Upper lobe of left lung (tissue), 6 donors: Measurements from ENCODE around the gene SND1. TPM values are rescaled to one million over a fixed set of nuclear protein-coding genes. Genes with fewer than 3 reads are reported as not detected.

Source experiments
- ATAC-seq, 2 donors: fragments of 200-7000 bp; cut with Tn5 transposase; one replicate each; pipeline ENCODE4 v1.9.1; 2022; ENCODE audit warnings: mild to moderate bottlenecking in 2 of 2, moderate library complexity in 2 of 2; ENCODE audit not compliant: low FRiP score in 2 of 2
- DNase-seq, 2 donors: peaks; one replicate each; pipeline ENCODE4 v3.0.0-alpha.2; 2019 to 2020
- H3K27ac ChIP-seq, 4 donors: fragments of 200-600 bp; sonication (generic); one replicate each; pipeline ENCODE4 v1.5.1; 2016 to 2019
- H3K27me3 ChIP-seq, 4 donors: fragments of 200-600 bp; sonication (generic); one replicate each; pipeline ENCODE4 v1.5.1; 2017 to 2019
- H3K36me3 ChIP-seq, 4 donors: fragments of 200-600 bp; sonication (generic); one replicate each; pipeline ENCODE4 v1.5.1; 2016 to 2019
- H3K4me1 ChIP-seq, 4 donors: fragments of 200-600 bp; sonication (generic); one replicate each; pipeline ENCODE4 v1.5.1; 2018 to 2019
- H3K4me3 ChIP-seq, 4 donors: fragments of 200-600 bp; sonication (generic); one replicate each; pipeline ENCODE4 v1.5.1; 2017 to 2019; ENCODE audit warnings: mild to moderate bottlenecking in 2 of 4, moderate library complexity in 1 of 4
- H3K9me3 ChIP-seq, 4 donors: fragments of 200-600 bp; sonication (generic); one replicate each; pipeline ENCODE4 v1.5.1; 2018 to 2019
- EP300 ChIP-seq, 4 donors: sonication (generic); formaldehyde crosslinking; IDR thresholded peaks; one replicate each; pipeline ENCODE4 v1.5.1; 2017; ENCODE audit warnings: antibody characterized with exemption in 4 of 4, control low read depth in 2 of 4
- POLR2A ChIP-seq, 4 donors: fragments of 450-650 bp; IDR thresholded peaks; one replicate each; pipeline ENCODE4 v1.5.1; 2016 to 2017; ENCODE audit warnings: antibody characterized with exemption in 4 of 4, mild to moderate bottlenecking in 2 of 4
- POLR2AphosphoS5 ChIP-seq, 2 donors: sonication (generic); formaldehyde crosslinking; IDR thresholded peaks; one replicate each; pipeline ENCODE4 v1.5.1; 2017; ENCODE audit warnings: antibody characterized with exemption in 2 of 2
- WGBS, 2 donors: methylation state at CpG; one replicate each; pipeline ENCODE4 v1.1.5; 2017 to 2018; 5-methylcytosine and 5-hydroxymethylcytosine counted together
- total RNA-seq, 6 donors: library from RNA; depleted of rRNA in 4 of 6; stranded (reverse); fragments of >200 nt in 4 of 6; gene quantifications; one replicate each; pipeline versions ENCODE4 v1.1.0 to v1.2.1, GENCODE V29; 2016 to 2021
- TF ChIP-seq, protein P1 (sequence below), 6 experiments: fragments of 450-650 bp in 4 of 6; fragments of 200-600 bp in 2 of 6; sonication (generic) in 2 of 6; IDR thresholded peaks; one replicate each; pipeline ENCODE4 v1.5.1; 2016 to 2019; ENCODE audit warnings: antibody characterized with exemption in 6 of 6
- donor health status: DM: no; HTN: no; CAD: no; lungs with moderate emphysema.
- donor health status: DM: no; HTN: yes; CAD: no; lungs with severe emphysema.

SND1 gene
- total RNA-seq, 6 donors from 2014 or later, result 107 to 167 (median 121) TPM

DNA sequence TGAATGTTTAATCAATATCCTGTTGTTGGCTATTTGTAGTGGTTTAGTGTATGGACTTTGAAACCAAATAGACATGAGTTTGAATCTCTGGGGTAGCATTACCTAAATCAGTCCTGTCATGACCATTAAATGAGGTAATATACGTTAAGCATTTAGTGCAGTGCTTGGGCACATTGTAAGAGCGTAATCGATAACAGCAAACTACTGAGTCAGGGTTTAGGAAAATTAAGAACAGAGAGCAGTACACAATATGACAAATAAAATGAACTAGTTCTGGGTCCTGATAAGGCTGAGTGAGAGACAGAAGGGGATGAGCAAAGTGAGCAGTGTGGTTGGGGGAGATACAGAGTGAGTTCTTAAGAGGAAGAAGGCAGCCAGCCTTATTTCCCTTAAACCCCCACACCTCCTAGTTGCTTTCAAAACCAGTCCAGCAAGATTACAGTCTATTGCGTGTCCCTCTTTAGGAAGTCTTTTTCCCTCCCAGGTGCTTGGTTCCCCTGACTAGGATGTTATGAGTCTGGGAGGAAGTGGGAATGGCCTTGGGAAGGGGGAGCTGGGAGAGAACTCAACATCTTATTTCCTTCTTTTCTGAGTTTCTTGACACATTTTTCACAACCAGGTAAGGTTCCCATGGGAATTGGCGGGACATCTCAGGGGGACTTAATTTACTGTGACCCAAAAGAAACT lies 171.0 kb downstream of the SND1 start:
- no peak for ATAC-seq
- 77 to 81% methylated on average over 5 of the region's 5 CpGs for WGBS, 2 donors

DNA sequence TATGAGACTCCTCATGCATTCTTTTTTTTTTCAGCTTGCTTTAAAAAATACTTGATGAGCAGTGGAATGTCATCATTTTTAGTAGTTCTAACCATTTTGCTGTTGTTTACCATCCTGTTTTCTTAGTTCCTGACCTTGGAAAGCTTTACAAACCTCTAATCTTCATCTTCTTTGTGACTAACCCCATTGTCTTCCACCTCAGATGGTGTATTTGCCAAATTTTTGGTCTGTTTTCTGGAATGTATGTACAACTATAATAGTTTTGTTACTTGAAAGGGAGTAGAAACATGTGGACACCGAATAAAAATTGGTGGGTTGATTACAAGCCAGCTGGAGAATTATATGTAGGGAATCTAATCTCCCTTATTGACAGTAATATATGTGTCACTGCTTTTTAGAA lies 172.7 kb downstream of the SND1 start:
- H3K4me3 ChIP-seq, result no peak overlapping the region
- TF ChIP-seq POLR2A (IDR thresholded peaks at IDR 0.05), result no peak
- TF ChIP-seq EP300 (IDR thresholded peaks at IDR 0.05), result no peak
- TF ChIP-seq, protein P1, sequence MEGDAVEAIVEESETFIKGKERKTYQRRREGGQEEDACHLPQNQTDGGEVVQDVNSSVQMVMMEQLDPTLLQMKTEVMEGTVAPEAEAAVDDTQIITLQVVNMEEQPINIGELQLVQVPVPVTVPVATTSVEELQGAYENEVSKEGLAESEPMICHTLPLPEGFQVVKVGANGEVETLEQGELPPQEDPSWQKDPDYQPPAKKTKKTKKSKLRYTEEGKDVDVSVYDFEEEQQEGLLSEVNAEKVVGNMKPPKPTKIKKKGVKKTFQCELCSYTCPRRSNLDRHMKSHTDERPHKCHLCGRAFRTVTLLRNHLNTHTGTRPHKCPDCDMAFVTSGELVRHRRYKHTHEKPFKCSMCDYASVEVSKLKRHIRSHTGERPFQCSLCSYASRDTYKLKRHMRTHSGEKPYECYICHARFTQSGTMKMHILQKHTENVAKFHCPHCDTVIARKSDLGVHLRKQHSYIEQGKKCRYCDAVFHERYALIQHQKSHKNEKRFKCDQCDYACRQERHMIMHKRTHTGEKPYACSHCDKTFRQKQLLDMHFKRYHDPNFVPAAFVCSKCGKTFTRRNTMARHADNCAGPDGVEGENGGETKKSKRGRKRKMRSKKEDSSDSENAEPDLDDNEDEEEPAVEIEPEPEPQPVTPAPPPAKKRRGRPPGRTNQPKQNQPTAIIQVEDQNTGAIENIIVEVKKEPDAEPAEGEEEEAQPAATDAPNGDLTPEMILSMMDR (IDR thresholded peaks at IDR 0.05), result no peak
- TF ChIP-seq POLR2AphosphoS5 (IDR thresholded peaks at IDR 0.05), result no peak
- peaks cover 0 to 21% (median 7%) of the 10 kb centered on the region in 4 donors for H3K4me1 ChIP-seq
- WGBS, 2 donors, result 68 to 76% methylated on average over 1 of the region's 1 CpG
- no peaks in the 10 kb centered on the region for H3K9me3 ChIP-seq
- no peak for DNase-seq
- H3K27ac ChIP-seq, result no peak overlapping the region
- H3K36me3 ChIP-seq, result no peaks in the 10 kb centered on the region
- ATAC-seq, result no peak
- H3K27me3 ChIP-seq, result no peaks in the 10 kb centered on the region

More for the DNA sequence above, 171.0 kb downstream of the SND1 start:
- H3K4me3 ChIP-seq, result no peak overlapping the region
- no peaks in the 10 kb centered on the region for H3K27me3 ChIP-seq
- no peaks in the 10 kb centered on the region for H3K36me3 ChIP-seq
- H3K4me1 ChIP-seq, result peaks cover 0 to 24% (median 7%) of the 10 kb centered on the region in 4 donors
- H3K27ac ChIP-seq, result no peak overlapping the region
- DNase-seq, result peak in 1 of 2 donors; percentile 31
- H3K9me3 ChIP-seq, result no peaks in the 10 kb centered on the region
- TF ChIP-seq POLR2AphosphoS5 (IDR thresholded peaks at IDR 0.05) (no peak), POLR2A (IDR thresholded peaks at IDR 0.05) (no peak), EP300 (IDR thresholded peaks at IDR 0.05) (no peak)
- TF ChIP-seq, protein P1 (IDR thresholded peaks at IDR 0.05), result no peak

DNA sequence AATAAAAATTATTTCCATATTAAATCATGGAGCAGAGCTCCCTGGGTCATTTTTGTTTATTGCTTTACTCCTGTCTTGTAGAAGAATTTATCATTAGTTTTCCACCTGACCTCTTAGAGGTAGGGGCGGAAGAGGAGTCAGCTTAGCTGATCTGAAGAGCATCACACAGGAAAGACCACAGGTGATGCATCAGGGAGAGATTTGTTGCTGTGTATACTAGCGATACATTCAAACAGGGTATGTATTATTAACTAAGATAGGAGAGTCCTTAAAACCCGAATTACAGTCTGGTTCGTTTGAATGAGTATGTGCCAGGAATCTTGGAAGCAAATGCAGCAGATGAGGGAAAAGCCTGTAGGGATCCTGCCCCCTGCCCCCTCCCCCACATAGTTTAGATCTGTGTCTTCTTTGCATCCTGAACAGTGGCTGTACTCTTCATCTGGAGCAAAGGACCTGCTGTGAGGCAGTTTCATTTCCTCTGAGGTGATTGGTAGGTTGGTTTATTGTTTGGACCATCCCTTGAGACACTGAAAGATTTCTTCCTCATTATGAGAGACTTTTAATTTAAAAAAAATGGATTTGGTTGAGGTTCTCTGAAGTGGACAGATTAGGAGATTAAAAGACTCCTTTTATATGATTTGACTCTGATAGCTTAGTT lies 177.0 kb downstream of the SND1 start:
- no peak for DNase-seq
- Histone ChIP-seq H3K4me3 (no peak overlapping the region), H3K9me3 (no peaks in the 10 kb centered on the region), H3K4me1 (peaks cover 0 to 4% (median 3%) of the 10 kb centered on the region in 4 donors), H3K27ac (no peak overlapping the region), H3K27me3 (no peaks in the 10 kb centered on the region), H3K36me3 (no peaks in the 10 kb centered on the region)
- WGBS, 2 donors, result 78 to 93% methylated on average over 4 of the region's 4 CpGs
- ATAC-seq, result no peak
- TF ChIP-seq POLR2AphosphoS5 (IDR thresholded peaks at IDR 0.05) (no peak), POLR2A (IDR thresholded peaks at IDR 0.05) (no peak), EP300 (IDR thresholded peaks at IDR 0.05) (no peak)
- TF ChIP-seq, protein P1 (IDR thresholded peaks at IDR 0.05), result no peak

DNA sequence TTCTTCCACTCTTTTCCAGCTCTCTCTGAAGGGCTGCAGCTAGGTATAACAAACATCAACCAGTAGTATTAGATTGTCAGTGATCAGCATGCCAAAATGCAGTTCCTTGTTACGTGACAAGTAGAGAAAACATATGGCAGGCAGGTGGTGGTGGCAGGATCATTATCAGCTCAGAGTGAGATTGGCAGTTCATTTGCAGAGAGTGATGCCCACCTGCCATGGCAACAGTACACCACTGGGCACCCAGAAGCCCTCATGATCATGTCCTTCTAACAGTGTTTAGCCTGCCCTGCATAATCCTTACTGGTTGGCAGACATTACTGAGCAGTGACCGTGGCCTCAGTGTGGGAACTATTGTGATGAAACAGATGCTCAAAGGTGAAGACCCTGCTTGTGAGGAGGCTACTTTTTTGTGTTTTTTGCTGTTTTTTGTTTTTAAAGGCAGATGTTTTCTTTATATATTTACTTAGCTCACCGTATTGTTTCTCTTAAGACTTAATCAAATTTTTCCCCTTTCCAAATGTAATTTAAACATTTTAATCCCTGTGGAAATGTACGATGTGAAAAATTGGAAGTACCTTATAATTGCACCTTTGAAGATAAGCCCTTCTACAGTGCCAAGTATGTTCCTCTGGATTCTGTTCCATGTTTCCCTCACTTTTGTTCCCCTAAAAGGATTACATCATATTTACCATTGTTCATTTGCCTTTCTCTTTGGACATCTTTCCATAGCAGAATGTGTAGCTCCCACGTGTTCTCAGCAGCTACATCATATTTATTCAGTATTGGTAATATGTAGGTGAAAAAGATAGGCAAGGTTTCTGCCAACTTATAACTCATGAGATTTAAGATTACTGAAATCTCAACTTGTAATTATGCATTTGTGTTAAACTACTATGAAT lies 179.6 kb downstream of the SND1 start:
- H3K27me3 ChIP-seq, result no peaks in the 10 kb centered on the region
- H3K4me1 ChIP-seq, result peaks cover 0 to 4% (median 3%) of the 10 kb centered on the region in 4 donors
- no peak for ATAC-seq
- no peak overlapping the region for H3K27ac ChIP-seq
- TF ChIP-seq EP300 (IDR thresholded peaks at IDR 0.05) (no peak), POLR2A (IDR thresholded peaks at IDR 0.05) (no peak), POLR2AphosphoS5 (IDR thresholded peaks at IDR 0.05) (no peak)
- TF ChIP-seq, protein P1 (IDR thresholded peaks at IDR 0.05), result no peak
- H3K9me3 ChIP-seq, result no peaks in the 10 kb centered on the region
- WGBS, 2 donors, result 81 to 83% methylated on average over 5 of the region's 5 CpGs
- DNase-seq, result no peak
- no peaks in the 10 kb centered on the region for H3K36me3 ChIP-seq
- no peak overlapping the region for H3K4me3 ChIP-seq
